GM19328 (cell line): Measurements from ENCODE around the gene RAPSN.

Experiments used
- ATAC-seq: cut with Tn5 transposase; IDR thresholded peaks from one replicate; pipeline ENCODE4 v1.9.1; 2021; ENCODE audit warnings: mild to moderate bottlenecking, moderate library complexity; ENCODE audit not compliant: unreplicated experiment

RAPSN gene

GRCh38 chr11:47391711-47392432, 57.1 kb downstream of the RAPSN start:
- no peak for ATAC-seq

GRCh38 chr11:47391077-47391583, 57.8 kb downstream of the RAPSN start:
- no peak for ATAC-seq

- ATAC-seq: no peak
These were observed 58.5 kb downstream of the RAPSN start for GRCh38 chr11:47390422-47390760.

GRCh38 chr11:47389577-47390421, 59.1 kb downstream of the RAPSN start:
- ATAC-seq: no peak

GRCh38 chr11:47388697-47389576, 60.0 kb downstream of the RAPSN start:
- no peak for ATAC-seq

GRCh38 chr11:47387944-47388696, 60.8 kb downstream of the RAPSN start:
- ATAC-seq: no peak
